ENCODE data around the gene OTOP1.
"Not testable (repeated sequence)": the region's sequence is repeated elsewhere in the genome, so short reads cannot be mapped to it uniquely, and the experiment has no call there.

The OTOP1 gene

DNA sequence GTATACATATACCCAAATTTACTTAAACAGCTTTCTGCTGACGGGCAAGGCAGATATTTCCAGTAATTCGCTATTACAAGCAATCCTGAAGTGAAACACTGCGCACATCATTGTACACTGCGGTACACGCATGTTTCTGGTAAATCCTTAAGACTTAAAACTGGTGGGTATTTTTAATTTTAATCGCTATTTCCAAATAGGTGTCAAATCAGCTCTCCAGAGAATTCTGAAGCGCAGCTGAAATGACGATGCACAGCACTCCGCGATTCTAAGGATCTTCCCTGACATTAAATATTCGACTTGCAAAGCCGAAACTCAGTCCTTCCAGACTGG is 20.9 kb upstream of the OTOP1 start:
- Histone ChIP-seq H4K5ac (ENCODE audit: low read length) (peak overlapping the region; percentile 93), H2BK15ac (replicated peaks; ENCODE audit: low read depth) (no peak overlapping the region), H3K36me3 (ENCODE audit: control insufficient read depth, insufficient read depth, low read length) (peaks cover 3% of the 10 kb centered on the region), H3K4me3 (ENCODE audit: low read length) (peak overlapping the region; percentile 97), H3K27ac (ENCODE audit: low read depth, low read length) (peak overlapping the region; percentile 92), H3K4me2 (ENCODE audit: low read length) (peak overlapping the region; percentile 90), H4K8ac (ENCODE audit: low read depth, low read length) (peak overlapping the region; percentile 56), H3K79me1 (ENCODE audit: low read length) (peaks cover 3% of the 10 kb centered on the region), H3K18ac (ENCODE audit: low read length) (peak overlapping the region; percentile 70), H3K4me1 (ENCODE audit: control insufficient read depth, low read depth, low read length) (peaks cover 5% of the 10 kb centered on the region), H2BK5ac (ENCODE audit: low read length) (no peak overlapping the region), H3K27me3 (ENCODE audit: insufficient read depth, low read length, poor library complexity) (no peaks in the 10 kb centered on the region), H2AK5ac (ENCODE audit: low read length) (no peak overlapping the region), H3K79me2 (ENCODE audit: control insufficient read depth, insufficient read depth, low read length) (no peaks in the 10 kb centered on the region), H3K56ac (ENCODE audit: low read length) (peak overlapping the region; percentile 98), H2BK120ac (ENCODE audit: low read depth, low read length) (no peak overlapping the region), H3K23ac (ENCODE audit: low read length) (no peak overlapping the region), H3K9ac (ENCODE audit: low read length) (peak overlapping the region; percentile 97), H3K4ac (ENCODE audit: low read depth, low read length) (peak overlapping the region; percentile 56)
- WGBS (ENCODE audit: extremely low coverage, insufficient coverage, low lambda C conversion rate) = no CpG with 5 or more reads among the region's 12 CpGs
- DNase-seq = no peak

DNA sequence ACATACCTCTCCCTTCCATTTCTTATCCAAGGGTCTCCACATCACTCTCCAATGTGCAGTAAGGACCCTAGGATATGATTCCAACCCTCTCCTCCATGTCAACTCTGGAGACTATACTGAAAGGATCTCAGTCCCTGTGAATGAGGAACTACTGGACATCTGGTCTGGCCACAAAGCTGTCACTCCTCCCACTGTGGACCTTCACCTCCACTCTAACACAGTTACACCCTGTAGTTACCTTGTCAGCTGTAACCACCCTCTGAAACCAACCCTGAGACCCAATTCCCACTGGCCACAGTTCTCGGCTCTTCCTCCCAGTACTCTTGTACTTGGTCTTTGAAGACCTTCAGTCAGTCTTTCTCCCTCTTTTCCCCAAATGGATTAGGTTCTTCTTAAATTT is 18.4 kb upstream of the OTOP1 start:
- Histone ChIP-seq H3K27me3 (ENCODE audit: insufficient read depth, low read length, poor library complexity) (no peaks in the 10 kb centered on the region), H3K36me3 (ENCODE audit: control insufficient read depth, insufficient read depth, low read length) (peaks cover 6% of the 10 kb centered on the region)
- WGBS (ENCODE audit: extremely low coverage, insufficient coverage, low lambda C conversion rate) = no CpG with 5 or more reads among the region's 1 CpG

DNA sequence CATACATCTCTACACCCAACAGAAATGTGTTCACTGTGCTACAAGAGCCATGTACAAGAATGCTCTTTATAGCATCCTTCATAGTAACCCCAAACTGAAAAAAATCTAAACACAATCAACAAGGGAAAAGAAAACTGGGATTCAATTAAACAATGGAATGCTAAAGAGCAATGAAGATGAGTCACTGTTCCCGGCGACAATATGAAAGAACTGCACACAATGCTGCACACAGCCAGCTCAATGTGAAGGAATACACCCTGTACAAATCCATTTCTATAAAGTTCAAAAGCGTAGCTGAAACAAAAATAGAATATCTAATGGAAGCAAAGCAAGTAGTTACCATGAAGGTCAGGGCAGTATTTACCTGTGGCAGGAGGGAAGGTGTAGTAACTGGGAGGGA is 12.8 kb upstream of the OTOP1 start:
- not testable (repeated sequence) for H3K4me1 ChIP-seq (ENCODE audit: control insufficient read depth, low read depth, low read length); H2BK15ac ChIP-seq (replicated peaks; ENCODE audit: low read depth); H2AK5ac ChIP-seq (ENCODE audit: low read length); H2BK120ac ChIP-seq (ENCODE audit: low read depth, low read length); H3K18ac ChIP-seq (ENCODE audit: low read length); DNase-seq; H3K9ac ChIP-seq (ENCODE audit: low read length); H2BK5ac ChIP-seq (ENCODE audit: low read length); H3K27me3 ChIP-seq (ENCODE audit: insufficient read depth, low read length, poor library complexity); H3K36me3 ChIP-seq (ENCODE audit: control insufficient read depth, insufficient read depth, low read length); H4K8ac ChIP-seq (ENCODE audit: low read depth, low read length); H3K4ac ChIP-seq (ENCODE audit: low read depth, low read length); H4K5ac ChIP-seq (ENCODE audit: low read length); H3K56ac ChIP-seq (ENCODE audit: low read length); H3K79me2 ChIP-seq (ENCODE audit: control insufficient read depth, insufficient read depth, low read length); H3K79me1 ChIP-seq (ENCODE audit: low read length); H3K4me2 ChIP-seq (ENCODE audit: low read length); H3K23ac ChIP-seq (ENCODE audit: low read length); H3K27ac ChIP-seq (ENCODE audit: low read depth, low read length); H3K4me3 ChIP-seq (ENCODE audit: low read length)
- no CpG with 5 or more reads among the region's 3 CpGs for WGBS (ENCODE audit: extremely low coverage, insufficient coverage, low lambda C conversion rate)

More for the DNA sequence above, 18.4 kb upstream of the OTOP1 start:
- H2AK5ac ChIP-seq (ENCODE audit: low read length) = no peak overlapping the region
- H3K9ac ChIP-seq (ENCODE audit: low read length) = no peak overlapping the region
- no peak overlapping the region for H3K4me2 ChIP-seq (ENCODE audit: low read length)
- no peak overlapping the region for H3K4ac ChIP-seq (ENCODE audit: low read depth, low read length)
- no peak overlapping the region for H2BK5ac ChIP-seq (ENCODE audit: low read length)
- no peak overlapping the region for H4K5ac ChIP-seq (ENCODE audit: low read length)
- no peak overlapping the region for H4K8ac ChIP-seq (ENCODE audit: low read depth, low read length)
- no peak overlapping the region for H2BK120ac ChIP-seq (ENCODE audit: low read depth, low read length)
- H3K79me1 ChIP-seq (ENCODE audit: low read length) = peaks cover 3% of the 10 kb centered on the region
- H3K27ac ChIP-seq (ENCODE audit: low read depth, low read length) = no peak overlapping the region
- H3K4me3 ChIP-seq (ENCODE audit: low read length) = no peak overlapping the region
- H3K23ac ChIP-seq (ENCODE audit: low read length) = no peak overlapping the region
- no peak for DNase-seq
- no peak overlapping the region for H3K56ac ChIP-seq (ENCODE audit: low read length)
- H3K18ac ChIP-seq (ENCODE audit: low read length) = no peak overlapping the region
- H3K79me2 ChIP-seq (ENCODE audit: control insufficient read depth, insufficient read depth, low read length) = no peaks in the 10 kb centered on the region
- H2BK15ac ChIP-seq (replicated peaks; ENCODE audit: low read depth) = no peak overlapping the region
- H3K4me1 ChIP-seq (ENCODE audit: control insufficient read depth, low read depth, low read length) = peaks cover 5% of the 10 kb centered on the region

DNA sequence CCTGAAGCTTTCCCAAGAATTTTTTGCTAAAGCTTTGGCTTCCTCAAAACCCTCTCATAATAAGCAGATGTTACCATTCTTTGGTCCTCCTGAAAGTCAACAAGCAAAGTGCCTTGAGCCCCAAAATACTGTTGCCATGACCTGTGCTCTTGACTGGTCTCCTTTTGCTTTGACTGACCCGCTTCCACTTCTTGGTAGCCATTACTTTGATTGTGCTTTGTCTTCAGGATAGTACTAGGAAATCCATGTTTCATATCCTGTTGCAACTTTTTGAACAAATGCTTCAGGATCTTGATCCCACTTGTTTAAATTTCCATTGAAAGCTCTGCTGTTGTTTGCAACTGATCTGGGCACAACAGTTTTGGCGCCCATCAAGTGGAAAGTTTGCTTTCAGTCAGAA is 6.9 kb upstream of the OTOP1 start:
- Histone ChIP-seq H3K79me1 (ENCODE audit: low read length) (no peaks in the 10 kb centered on the region), H3K18ac (ENCODE audit: low read length) (no peak overlapping the region), H3K4me2 (ENCODE audit: low read length) (no peak overlapping the region), H3K4me1 (ENCODE audit: control insufficient read depth, low read depth, low read length) (no peaks in the 10 kb centered on the region), H3K23ac (ENCODE audit: low read length) (no peak overlapping the region), H3K9ac (ENCODE audit: low read length) (no peak overlapping the region), H4K5ac (ENCODE audit: low read length) (no peak overlapping the region), H4K8ac (ENCODE audit: low read depth, low read length) (no peak overlapping the region), H3K56ac (ENCODE audit: low read length) (no peak overlapping the region), H2BK5ac (ENCODE audit: low read length) (no peak overlapping the region), H3K79me2 (ENCODE audit: control insufficient read depth, insufficient read depth, low read length) (no peaks in the 10 kb centered on the region), H3K4ac (ENCODE audit: low read depth, low read length) (no peak overlapping the region), H2BK120ac (ENCODE audit: low read depth, low read length) (no peak overlapping the region), H3K4me3 (ENCODE audit: low read length) (no peak overlapping the region), H2BK15ac (replicated peaks; ENCODE audit: low read depth) (no peak overlapping the region), H3K27ac (ENCODE audit: low read depth, low read length) (no peak overlapping the region), H2AK5ac (ENCODE audit: low read length) (no peak overlapping the region), H3K36me3 (ENCODE audit: control insufficient read depth, insufficient read depth, low read length) (peaks cover 1% of the 10 kb centered on the region), H3K27me3 (ENCODE audit: insufficient read depth, low read length, poor library complexity) (no peaks in the 10 kb centered on the region)
- no peak for DNase-seq
- no CpG with 5 or more reads among the region's 2 CpGs for WGBS (ENCODE audit: extremely low coverage, insufficient coverage, low lambda C conversion rate)

DNA sequence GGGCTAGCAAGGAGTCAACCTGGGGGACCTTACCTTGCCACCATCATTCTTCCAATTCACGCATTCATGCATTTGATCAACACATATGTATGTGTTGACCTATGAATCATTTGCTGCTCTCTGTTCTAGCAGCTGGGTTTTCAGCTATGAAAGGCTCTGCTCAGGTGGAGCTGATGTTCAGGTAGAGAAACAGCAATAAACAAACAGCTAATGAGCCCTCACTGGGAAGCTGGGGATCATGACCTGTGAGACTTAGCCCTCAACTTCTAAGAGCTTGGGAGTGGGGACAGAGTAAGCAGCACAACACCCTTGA is 1.6 kb upstream of the OTOP1 start:
- no CpG with 5 or more reads among the region's 1 CpG for whole genome bisulfite sequencing (ENCODE audit: extremely low coverage, insufficient coverage, low lambda C conversion rate)
- no peaks in the 10 kb centered on the region for H3K36me3 ChIP-seq (ENCODE audit: control insufficient read depth, insufficient read depth, low read length)
- no peak overlapping the region for H2BK120ac ChIP-seq (ENCODE audit: low read depth, low read length)
- no peak overlapping the region for H3K23ac ChIP-seq (ENCODE audit: low read length)
- H3K79me1 ChIP-seq (ENCODE audit: low read length) = no peaks in the 10 kb centered on the region
- H3K4me2 ChIP-seq (ENCODE audit: low read length) = no peak overlapping the region
- H3K4me3 ChIP-seq (ENCODE audit: low read length) = no peak overlapping the region
- H2BK5ac ChIP-seq (ENCODE audit: low read length) = no peak overlapping the region
- H3K9ac ChIP-seq (ENCODE audit: low read length) = no peak overlapping the region
- H3K79me2 ChIP-seq (ENCODE audit: control insufficient read depth, insufficient read depth, low read length) = no peaks in the 10 kb centered on the region
- no peak overlapping the region for H4K8ac ChIP-seq (ENCODE audit: low read depth, low read length)
- no peak overlapping the region for H3K56ac ChIP-seq (ENCODE audit: low read length)
- H3K27me3 ChIP-seq (ENCODE audit: insufficient read depth, low read length, poor library complexity) = peaks cover 26% of the 10 kb centered on the region
- H3K18ac ChIP-seq (ENCODE audit: low read length) = no peak overlapping the region
- no peak overlapping the region for H4K5ac ChIP-seq (ENCODE audit: low read length)
- no peak for DNase-seq
- H2BK15ac ChIP-seq (replicated peaks; ENCODE audit: low read depth) = no peak overlapping the region
- H2AK5ac ChIP-seq (ENCODE audit: low read length) = no peak overlapping the region
- no peak overlapping the region for H3K4ac ChIP-seq (ENCODE audit: low read depth, low read length)
- no peaks in the 10 kb centered on the region for H3K4me1 ChIP-seq (ENCODE audit: control insufficient read depth, low read depth, low read length)
- no peak overlapping the region for H3K27ac ChIP-seq (ENCODE audit: low read depth, low read length)

DNA sequence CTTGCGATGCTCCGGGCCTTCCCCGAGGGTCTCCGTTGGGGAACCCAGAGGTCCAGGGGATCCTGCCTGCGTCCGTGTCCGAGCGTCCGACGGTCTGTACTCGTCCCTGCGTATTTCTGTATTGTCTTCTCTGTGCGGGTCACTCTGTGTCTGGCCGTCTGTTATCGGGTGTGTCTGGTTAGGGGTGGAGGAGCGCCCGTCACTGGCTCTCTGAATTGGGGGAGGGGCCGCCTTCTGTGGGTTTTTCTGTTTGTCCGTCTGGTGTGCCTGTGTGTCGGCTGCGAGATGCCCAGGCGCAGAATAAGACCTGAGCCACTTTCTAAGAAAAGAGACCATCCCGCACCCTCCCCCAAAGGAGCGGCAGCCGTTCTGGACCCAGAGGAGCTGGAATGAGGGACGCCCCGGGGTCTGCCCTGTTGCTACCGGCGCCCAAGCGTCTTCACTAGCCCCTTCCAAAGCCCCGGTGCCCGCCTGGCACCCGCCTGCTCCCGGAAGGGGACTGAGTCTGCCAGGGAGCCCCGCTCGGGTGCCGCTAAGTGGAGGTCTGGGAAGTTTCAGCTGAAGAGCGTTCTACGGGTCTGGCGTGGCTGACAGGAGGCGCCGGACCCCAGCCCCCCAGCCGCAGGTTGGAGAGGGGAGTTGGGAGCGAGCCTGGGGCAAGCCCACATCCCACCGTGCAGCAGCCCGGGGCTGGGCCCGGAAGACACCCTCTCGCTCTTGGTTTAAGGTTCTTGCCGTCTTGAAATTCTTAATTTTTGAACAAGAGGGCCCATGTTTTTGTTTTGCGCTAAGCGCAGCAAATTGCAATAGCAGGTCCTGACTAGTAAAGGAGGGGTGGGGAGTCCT is 1.0 kb upstream of the OTOP1 start:
- Histone ChIP-seq H2BK5ac (ENCODE audit: low read length) (no peak overlapping the region), H3K79me1 (ENCODE audit: low read length) (no peaks in the 10 kb centered on the region), H3K4me1 (ENCODE audit: control insufficient read depth, low read depth, low read length) (no peaks in the 10 kb centered on the region), H3K56ac (ENCODE audit: low read length) (no peak overlapping the region), H3K23ac (ENCODE audit: low read length) (no peak overlapping the region), H3K4ac (ENCODE audit: low read depth, low read length) (no peak overlapping the region), H3K27me3 (ENCODE audit: insufficient read depth, low read length, poor library complexity) (peaks cover 26% of the 10 kb centered on the region), H3K18ac (ENCODE audit: low read length) (no peak overlapping the region), H3K9ac (ENCODE audit: low read length) (no peak overlapping the region), H3K27ac (ENCODE audit: low read depth, low read length) (no peak overlapping the region), H3K4me2 (ENCODE audit: low read length) (no peak overlapping the region), H2AK5ac (ENCODE audit: low read length) (no peak overlapping the region), H2BK120ac (ENCODE audit: low read depth, low read length) (no peak overlapping the region), H3K4me3 (ENCODE audit: low read length) (no peak overlapping the region), H2BK15ac (replicated peaks; ENCODE audit: low read depth) (no peak overlapping the region), H4K8ac (ENCODE audit: low read depth, low read length) (no peak overlapping the region), H3K79me2 (ENCODE audit: control insufficient read depth, insufficient read depth, low read length) (no peaks in the 10 kb centered on the region), H3K36me3 (ENCODE audit: control insufficient read depth, insufficient read depth, low read length) (no peaks in the 10 kb centered on the region), H4K5ac (ENCODE audit: low read length) (no peak overlapping the region)
- DNase-seq = no peak
- WGBS (ENCODE audit: extremely low coverage, insufficient coverage, low lambda C conversion rate) = no CpG with 5 or more reads among the region's 51 CpGs
